ENCODE data around the gene HINT2.

The HINT2 gene

DNA sequence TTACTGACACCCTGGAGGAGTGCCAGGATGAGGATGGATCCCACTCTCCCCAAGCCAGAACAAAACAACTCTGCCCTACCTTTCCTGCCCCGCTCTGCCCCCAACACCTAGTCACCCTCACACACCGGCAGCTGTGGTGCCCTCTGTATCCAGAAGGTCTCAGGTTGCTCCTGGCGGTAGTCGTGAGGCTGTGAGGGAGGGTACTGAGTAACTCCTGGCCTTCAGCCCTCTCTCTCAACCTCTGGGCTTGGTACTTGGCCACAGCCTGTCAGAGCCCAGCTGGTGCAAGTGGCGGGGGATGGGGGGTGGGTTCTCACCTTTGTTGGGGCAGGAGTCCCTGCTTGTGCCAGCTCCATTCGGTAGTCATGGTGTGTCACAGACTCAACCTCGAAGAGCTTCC, 4.7 kb downstream of the HINT2 start:
- TF ChIP-seq EZH2 (IDR thresholded peaks at IDR 0.05; ENCODE audit: borderline replicate concordance, low read depth, low read length, severe bottlenecking) (no peak), CTCF (IDR thresholded peaks at IDR 0.05; ENCODE audit: borderline replicate concordance, extremely low read depth, low read length, poor library complexity, severe bottlenecking) (no peak)
- no peak overlapping the region for H3K27ac ChIP-seq (ENCODE audit: low read length)
- H3K27me3 ChIP-seq (ENCODE audit: insufficient read depth, low read length, poor library complexity): no peaks in the 10 kb centered on the region
- H2AFZ ChIP-seq (ENCODE audit: low read depth, low read length): no peak overlapping the region
- ATAC-seq (ENCODE audit: insufficient read depth, low read depth) (no peak), DNase-seq (no peak)
- H3K36me3 ChIP-seq (ENCODE audit: insufficient read depth, low read length): peaks cover 31% of the 10 kb centered on the region
- no peak overlapping the region for H3K9ac ChIP-seq (ENCODE audit: low read depth, low read length)
- no peak overlapping the region for H3K4me3 ChIP-seq (ENCODE audit: low read depth in 1 of 2, low read length in 2 of 2)
- peaks cover 34% of the 10 kb centered on the region for H3K4me1 ChIP-seq (ENCODE audit: insufficient read depth, low read length)
- no peak overlapping the region for H3K4me2 ChIP-seq (ENCODE audit: insufficient read depth, low read length)
- peaks cover 12% of the 10 kb centered on the region for H3K79me2 ChIP-seq (ENCODE audit: insufficient read depth, low read length)
- no peaks in the 10 kb centered on the region for H4K20me1 ChIP-seq (ENCODE audit: insufficient read depth, low read length)
- H3K9me3 ChIP-seq (ENCODE audit: insufficient read depth, low read length, severe bottlenecking): no peaks in the 10 kb centered on the region

DNA sequence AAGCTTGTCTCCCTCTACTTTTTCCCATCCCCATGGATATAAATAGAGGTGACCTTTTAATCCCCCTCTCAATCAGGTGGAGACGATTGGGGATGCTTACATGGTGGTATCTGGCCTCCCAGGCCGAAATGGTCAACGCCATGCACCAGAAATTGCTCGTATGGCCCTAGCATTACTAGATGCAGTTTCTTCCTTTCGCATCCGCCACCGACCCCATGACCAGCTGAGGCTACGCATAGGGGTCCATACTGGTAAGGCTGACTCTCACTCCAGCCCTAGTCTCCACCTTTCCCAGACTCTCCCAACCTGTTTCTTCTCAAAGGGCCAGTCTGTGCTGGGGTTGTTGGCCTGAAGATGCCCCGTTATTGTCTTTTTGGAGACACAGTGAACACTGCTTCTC, 6.4 kb downstream of the HINT2 start:
- Histone ChIP-seq H3K36me3 (ENCODE audit: insufficient read depth, low read length) (peaks cover 32% of the 10 kb centered on the region), H2AFZ (ENCODE audit: low read depth, low read length) (no peak overlapping the region), H3K79me2 (ENCODE audit: insufficient read depth, low read length) (no peaks in the 10 kb centered on the region), H3K9ac (ENCODE audit: low read depth, low read length) (no peak overlapping the region), H3K27ac (ENCODE audit: low read length) (no peak overlapping the region), H3K4me3 (ENCODE audit: low read depth in 1 of 2, low read length in 2 of 2) (no peak overlapping the region), H4K20me1 (ENCODE audit: insufficient read depth, low read length) (no peaks in the 10 kb centered on the region), H3K4me1 (ENCODE audit: insufficient read depth, low read length) (peaks cover 23% of the 10 kb centered on the region), H3K27me3 (ENCODE audit: insufficient read depth, low read length, poor library complexity) (no peaks in the 10 kb centered on the region), H3K4me2 (ENCODE audit: insufficient read depth, low read length) (no peak overlapping the region), H3K9me3 (ENCODE audit: insufficient read depth, low read length, severe bottlenecking) (no peaks in the 10 kb centered on the region)
- TF ChIP-seq EZH2 (IDR thresholded peaks at IDR 0.05; ENCODE audit: borderline replicate concordance, low read depth, low read length, severe bottlenecking): no peak
- TF ChIP-seq CTCF (IDR thresholded peaks at IDR 0.05; ENCODE audit: borderline replicate concordance, extremely low read depth, low read length, poor library complexity, severe bottlenecking): no peak
- no peak for DNase-seq
- ATAC-seq (ENCODE audit: insufficient read depth, low read depth): no peak

DNA sequence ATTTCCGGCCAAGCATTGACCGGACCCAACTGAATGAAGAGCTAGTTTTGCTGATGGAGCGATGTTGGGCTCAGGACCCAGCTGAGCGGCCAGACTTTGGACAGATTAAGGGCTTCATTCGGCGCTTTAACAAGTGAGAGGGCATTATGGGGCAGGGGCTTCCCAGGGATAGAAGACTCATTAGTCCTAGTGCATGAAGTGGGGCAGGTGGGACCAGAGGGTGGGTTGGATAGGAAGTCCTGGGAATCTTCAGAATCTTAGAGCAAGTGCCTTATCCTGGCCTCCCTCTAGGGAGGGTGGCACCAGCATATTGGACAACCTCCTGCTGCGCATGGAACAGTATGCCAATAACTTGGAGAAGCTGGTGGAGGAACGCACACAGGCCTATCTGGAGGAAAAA, 8.7 kb downstream of the HINT2 start:
- Histone ChIP-seq H4K20me1 (ENCODE audit: insufficient read depth, low read length) (no peaks in the 10 kb centered on the region), H3K9ac (ENCODE audit: low read depth, low read length) (no peak overlapping the region), H3K36me3 (ENCODE audit: insufficient read depth, low read length) (peaks cover 43% of the 10 kb centered on the region), H3K27ac (ENCODE audit: low read length) (no peak overlapping the region), H3K4me3 (ENCODE audit: low read depth in 1 of 2, low read length in 2 of 2) (no peak overlapping the region), H3K9me3 (ENCODE audit: insufficient read depth, low read length, severe bottlenecking) (no peaks in the 10 kb centered on the region), H3K79me2 (ENCODE audit: insufficient read depth, low read length) (no peaks in the 10 kb centered on the region), H3K27me3 (ENCODE audit: insufficient read depth, low read length, poor library complexity) (no peaks in the 10 kb centered on the region), H3K4me1 (ENCODE audit: insufficient read depth, low read length) (peaks cover 1% of the 10 kb centered on the region), H2AFZ (ENCODE audit: low read depth, low read length) (no peak overlapping the region), H3K4me2 (ENCODE audit: insufficient read depth, low read length) (no peak overlapping the region)
- DNase-seq: no peak
- TF ChIP-seq EZH2 (IDR thresholded peaks at IDR 0.05; ENCODE audit: borderline replicate concordance, low read depth, low read length, severe bottlenecking) (no peak), CTCF (IDR thresholded peaks at IDR 0.05; ENCODE audit: borderline replicate concordance, extremely low read depth, low read length, poor library complexity, severe bottlenecking) (no peak)
- no peak for ATAC-seq (ENCODE audit: insufficient read depth, low read depth)

Data from DND-41 (cell line).